ENCODE results near the gene PECR.

Gene PECR

DNA sequence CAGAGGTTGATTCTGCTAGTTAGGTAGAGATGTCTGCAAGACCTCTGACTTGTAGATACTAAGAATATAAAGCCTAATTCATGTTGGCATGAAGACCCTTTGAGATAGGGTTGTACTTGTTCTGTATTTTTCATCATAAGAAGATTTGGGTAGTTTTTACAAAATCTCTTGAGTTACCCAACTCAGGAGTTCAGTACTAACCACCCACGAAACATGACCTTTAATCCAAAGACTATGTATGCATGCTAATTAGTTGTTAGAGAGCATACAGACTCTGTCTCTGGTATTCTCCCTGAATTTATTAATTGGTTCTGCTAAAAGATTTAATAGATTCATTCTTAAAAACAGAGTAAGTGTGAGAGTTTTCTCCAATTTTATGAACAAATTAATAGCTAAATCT, 16.9 kb downstream of the PECR start:
- H3K9me3 ChIP-seq (ENCODE audit: control insufficient read depth, low read depth, low read length) = no peaks in the 10 kb centered on the region
- no peak overlapping the region for H3K9ac ChIP-seq (ENCODE audit: low read length)
- no peak overlapping the region for H3K27ac ChIP-seq (ENCODE audit: low read length)
- no peak overlapping the region for H3K4me3 ChIP-seq (ENCODE audit: low read length)
- peaks cover 3% of the 10 kb centered on the region for H3K4me1 ChIP-seq (ENCODE audit: control insufficient read depth, low read depth, low read length)
- H3K27me3 ChIP-seq (ENCODE audit: control insufficient read depth, insufficient read depth, low read length) = no peaks in the 10 kb centered on the region
- H3K36me3 ChIP-seq (ENCODE audit: control insufficient read depth, low read depth, low read length) = peaks cover 17% of the 10 kb centered on the region

DNA sequence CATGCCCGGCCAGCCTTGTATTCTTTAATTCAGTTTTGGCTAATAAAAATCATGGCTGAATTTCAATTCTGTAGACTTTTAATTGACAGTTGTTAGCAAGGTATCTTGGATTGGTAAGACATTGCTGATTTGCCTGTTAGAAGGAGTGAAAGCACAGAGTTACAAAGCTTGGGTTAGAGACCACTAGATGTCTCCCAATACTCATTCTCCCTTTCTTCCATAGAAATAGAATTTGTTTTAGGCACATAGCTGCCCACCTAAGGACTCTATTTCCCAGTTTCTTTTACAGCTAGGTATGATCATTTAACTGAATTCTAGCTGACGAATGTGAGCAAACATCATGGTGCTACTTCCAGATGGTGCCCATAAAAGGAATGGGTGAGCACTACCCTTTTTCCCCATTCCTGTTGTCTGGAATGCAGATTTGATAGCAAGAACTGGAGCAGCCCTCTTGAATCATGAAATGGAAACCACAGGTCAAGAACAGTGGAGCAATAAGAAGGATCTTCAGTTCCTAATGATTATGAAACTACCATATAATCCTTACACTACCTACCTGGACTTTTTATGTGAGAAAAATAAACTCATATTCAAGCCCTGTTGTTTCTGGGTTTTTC, 17.5 kb downstream of the PECR start:
- H3K27me3 ChIP-seq (ENCODE audit: control insufficient read depth, insufficient read depth, low read length) = no peaks in the 10 kb centered on the region
- H3K4me1 ChIP-seq (ENCODE audit: control insufficient read depth, low read depth, low read length) = peaks cover 3% of the 10 kb centered on the region
- H3K4me3 ChIP-seq (ENCODE audit: low read length) = no peak overlapping the region
- no peak overlapping the region for H3K27ac ChIP-seq (ENCODE audit: low read length)
- H3K9me3 ChIP-seq (ENCODE audit: control insufficient read depth, low read depth, low read length) = no peaks in the 10 kb centered on the region
- peaks cover 17% of the 10 kb centered on the region for H3K36me3 ChIP-seq (ENCODE audit: control insufficient read depth, low read depth, low read length)
- H3K9ac ChIP-seq (ENCODE audit: low read length) = no peak overlapping the region

DNA sequence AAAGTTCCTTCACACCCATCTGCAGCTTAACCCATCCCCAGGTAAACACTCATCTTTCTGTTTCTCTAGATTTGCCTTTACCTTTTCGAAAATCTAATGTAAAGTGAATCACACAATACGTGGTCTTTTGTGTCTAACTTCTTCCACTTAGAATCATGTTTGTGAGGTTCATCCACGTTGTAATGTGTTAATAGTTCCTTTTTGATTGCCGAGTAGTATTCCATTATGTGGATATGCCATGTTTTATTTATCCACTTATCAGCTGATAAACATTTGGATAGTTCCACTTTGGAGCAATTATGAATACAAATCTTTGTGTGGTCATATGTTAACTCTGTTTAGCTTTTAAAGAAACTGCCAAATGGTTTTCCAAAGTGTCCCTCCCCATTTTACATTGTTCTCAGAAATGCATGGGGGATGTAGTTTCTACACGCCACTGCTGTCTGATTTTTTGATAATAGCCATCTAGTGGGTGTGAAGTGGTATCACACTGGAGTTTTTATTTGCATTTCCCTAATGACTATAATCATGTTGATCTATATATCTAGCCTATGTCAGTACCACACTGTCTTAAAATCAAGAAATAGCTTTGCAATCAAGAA, 22.3 kb downstream of the PECR start:
- Histone ChIP-seq H3K4me1 (ENCODE audit: control insufficient read depth, low read depth, low read length) (no peaks in the 10 kb centered on the region), H3K27ac (ENCODE audit: low read length) (no peak overlapping the region), H3K9ac (ENCODE audit: low read length) (no peak overlapping the region), H3K27me3 (ENCODE audit: control insufficient read depth, insufficient read depth, low read length) (no peaks in the 10 kb centered on the region), H3K36me3 (ENCODE audit: control insufficient read depth, low read depth, low read length) (peaks cover 6% of the 10 kb centered on the region), H3K9me3 (ENCODE audit: control insufficient read depth, low read depth, low read length) (no peaks in the 10 kb centered on the region), H3K4me3 (ENCODE audit: low read length) (no peak overlapping the region)

DNA sequence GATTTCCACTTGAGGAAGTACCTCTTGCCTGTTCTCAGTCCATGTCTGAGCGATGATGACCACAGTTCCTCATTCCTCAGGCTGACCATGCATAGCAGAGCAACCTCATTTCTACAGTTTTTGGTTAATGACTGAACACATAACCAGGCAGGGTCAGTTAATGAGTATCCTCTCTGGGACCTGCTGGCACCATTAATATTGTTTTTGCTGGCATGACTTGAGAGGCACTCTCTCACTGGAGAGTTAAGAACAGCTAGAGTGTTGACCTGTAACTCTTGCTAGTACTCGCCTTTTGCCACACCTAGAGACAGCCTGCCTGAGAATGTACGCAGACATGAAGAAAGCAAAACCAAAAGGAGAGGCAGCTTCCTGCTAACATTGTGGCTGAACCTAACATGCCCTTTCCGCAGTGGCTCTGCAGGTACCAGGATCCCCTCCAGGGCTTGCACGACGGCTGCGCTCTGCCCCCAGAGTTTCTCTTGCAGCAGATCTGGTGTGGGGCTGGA, 23.9 kb downstream of the PECR start:
- Histone ChIP-seq H3K4me1 (ENCODE audit: control insufficient read depth, low read depth, low read length) (no peaks in the 10 kb centered on the region), H3K9ac (ENCODE audit: low read length) (no peak overlapping the region), H3K9me3 (ENCODE audit: control insufficient read depth, low read depth, low read length) (no peaks in the 10 kb centered on the region), H3K36me3 (ENCODE audit: control insufficient read depth, low read depth, low read length) (peaks cover 2% of the 10 kb centered on the region), H3K27ac (ENCODE audit: low read length) (no peak overlapping the region), H3K4me3 (ENCODE audit: low read length) (no peak overlapping the region), H3K27me3 (ENCODE audit: control insufficient read depth, insufficient read depth, low read length) (no peaks in the 10 kb centered on the region)

DNA sequence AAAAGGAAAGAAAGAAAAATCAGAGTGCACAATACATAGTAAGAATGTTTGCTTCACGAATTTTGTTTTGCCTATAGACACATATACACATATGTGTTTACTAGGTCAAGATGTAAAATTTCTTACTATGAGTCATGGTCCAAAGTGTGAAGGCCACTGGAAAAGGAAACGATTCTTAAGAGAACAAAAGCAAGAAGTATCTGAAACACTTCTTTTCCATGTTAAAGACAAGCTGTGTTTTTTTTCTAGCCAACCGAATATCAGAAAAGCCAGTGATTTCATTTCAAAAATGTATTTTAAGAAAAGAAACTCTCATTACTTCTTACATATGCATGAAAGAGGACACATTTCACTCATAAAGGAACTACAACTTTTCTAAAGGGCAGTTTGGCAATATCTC, 24.9 kb downstream of the PECR start:
- Histone ChIP-seq H3K27ac (ENCODE audit: low read length) (no peak overlapping the region), H3K4me1 (ENCODE audit: control insufficient read depth, low read depth, low read length) (peaks cover 5% of the 10 kb centered on the region), H3K4me3 (ENCODE audit: low read length) (no peak overlapping the region), H3K9me3 (ENCODE audit: control insufficient read depth, low read depth, low read length) (no peaks in the 10 kb centered on the region), H3K27me3 (ENCODE audit: control insufficient read depth, insufficient read depth, low read length) (no peaks in the 10 kb centered on the region), H3K9ac (ENCODE audit: low read length) (no peak overlapping the region), H3K36me3 (ENCODE audit: control insufficient read depth, low read depth, low read length) (no peaks in the 10 kb centered on the region)

DNA sequence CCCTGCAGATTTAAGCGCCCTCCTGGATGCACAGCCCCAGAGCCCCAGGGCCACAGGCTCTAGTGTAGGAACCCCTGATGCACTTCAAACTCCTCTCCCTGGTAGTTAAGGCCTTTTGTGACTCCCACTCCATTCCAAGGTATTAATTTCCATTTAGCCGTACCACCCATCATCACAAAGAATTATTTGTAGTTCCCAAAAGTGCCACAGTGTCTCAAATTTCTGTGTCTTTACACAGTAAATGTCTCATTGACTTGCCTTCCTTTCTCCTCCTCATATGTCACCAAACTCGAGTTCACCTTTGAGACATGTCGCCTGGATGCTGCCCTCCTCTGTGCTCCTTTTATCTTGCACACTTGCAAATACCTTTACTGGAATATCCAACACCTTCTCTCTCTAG, 25.9 kb downstream of the PECR start:
- Histone ChIP-seq H3K9ac (ENCODE audit: low read length) (no peak overlapping the region), H3K4me3 (ENCODE audit: low read length) (no peak overlapping the region), H3K36me3 (ENCODE audit: control insufficient read depth, low read depth, low read length) (no peaks in the 10 kb centered on the region), H3K4me1 (ENCODE audit: control insufficient read depth, low read depth, low read length) (peaks cover 9% of the 10 kb centered on the region), H3K27me3 (ENCODE audit: control insufficient read depth, insufficient read depth, low read length) (no peaks in the 10 kb centered on the region), H3K27ac (ENCODE audit: low read length) (no peak overlapping the region), H3K9me3 (ENCODE audit: control insufficient read depth, low read depth, low read length) (no peaks in the 10 kb centered on the region)

DNA sequence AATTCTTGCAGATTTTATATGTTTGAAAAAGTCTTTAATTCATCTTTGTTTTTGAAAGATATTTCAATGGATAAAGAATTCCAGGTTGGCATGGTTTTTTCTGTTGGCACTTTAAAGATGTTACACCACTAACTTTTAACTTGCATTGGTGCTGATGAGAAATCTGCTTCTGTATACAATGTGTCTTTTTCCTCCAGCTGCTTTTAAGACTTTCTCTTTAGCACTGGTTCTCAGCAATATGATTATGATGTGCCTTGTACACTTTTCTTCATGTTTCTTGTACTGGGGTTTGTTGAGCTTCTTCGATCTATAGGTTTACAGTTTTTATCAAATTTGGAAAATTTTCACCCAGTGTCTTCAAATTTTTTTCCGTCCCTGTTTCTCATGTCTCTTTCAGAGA, 29.2 kb downstream of the PECR start:
- H3K9me3 ChIP-seq (ENCODE audit: control insufficient read depth, low read depth, low read length) = no peaks in the 10 kb centered on the region
- H3K36me3 ChIP-seq (ENCODE audit: control insufficient read depth, low read depth, low read length) = no peaks in the 10 kb centered on the region
- no peaks in the 10 kb centered on the region for H3K27me3 ChIP-seq (ENCODE audit: control insufficient read depth, insufficient read depth, low read length)
- H3K9ac ChIP-seq (ENCODE audit: low read length) = no peak overlapping the region
- H3K4me1 ChIP-seq (ENCODE audit: control insufficient read depth, low read depth, low read length) = peaks cover 9% of the 10 kb centered on the region
- no peak overlapping the region for H3K4me3 ChIP-seq (ENCODE audit: low read length)
- no peak overlapping the region for H3K27ac ChIP-seq (ENCODE audit: low read length)

DNA sequence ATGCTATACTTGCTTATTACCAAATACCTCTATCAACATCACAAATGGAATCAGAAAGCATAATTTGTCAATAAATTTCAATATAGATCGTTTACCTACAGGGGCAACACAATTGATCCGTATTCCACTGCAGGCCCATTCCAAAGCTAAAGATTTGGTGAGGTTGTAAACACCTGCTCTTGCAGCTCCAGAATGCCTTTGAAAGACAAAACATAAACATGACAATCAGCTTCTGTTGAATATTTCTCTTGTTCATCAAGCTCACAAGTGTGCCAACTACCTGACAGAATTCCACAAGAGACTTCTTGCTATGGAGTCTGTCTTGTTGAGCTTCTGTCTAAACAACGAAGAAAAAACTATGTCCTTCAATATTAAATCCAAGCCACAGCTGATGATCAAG, 30.3 kb downstream of the PECR start:
- no peaks in the 10 kb centered on the region for H3K9me3 ChIP-seq (ENCODE audit: control insufficient read depth, low read depth, low read length)
- peak overlapping the region; percentile 33 for H3K4me3 ChIP-seq (ENCODE audit: low read length)
- no peak overlapping the region for H3K9ac ChIP-seq (ENCODE audit: low read length)
- no peak overlapping the region for H3K27ac ChIP-seq (ENCODE audit: low read length)
- H3K27me3 ChIP-seq (ENCODE audit: control insufficient read depth, insufficient read depth, low read length) = no peaks in the 10 kb centered on the region
- peaks cover 3% of the 10 kb centered on the region for H3K36me3 ChIP-seq (ENCODE audit: control insufficient read depth, low read depth, low read length)
- peaks cover 9% of the 10 kb centered on the region for H3K4me1 ChIP-seq (ENCODE audit: control insufficient read depth, low read depth, low read length)

DNA sequence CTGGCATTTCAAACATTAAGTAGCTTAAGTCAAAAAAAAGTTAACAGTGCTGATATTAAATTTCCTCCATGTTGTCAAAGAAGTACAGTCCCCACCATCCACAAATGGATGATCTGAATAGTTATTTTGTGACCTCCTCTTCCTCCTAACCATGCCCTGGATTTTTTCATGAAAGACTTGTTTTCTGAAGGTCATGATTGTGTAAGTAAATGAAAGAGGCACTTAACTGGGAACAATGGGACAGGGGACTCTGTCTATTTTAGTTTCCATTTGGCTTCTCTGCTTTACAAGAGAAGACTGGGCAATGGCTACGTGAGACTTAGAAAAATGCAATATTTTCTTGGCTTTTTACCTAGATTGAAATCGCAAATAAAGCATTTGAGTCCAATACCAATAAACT, 32.2 kb downstream of the PECR start:
- Histone ChIP-seq H3K9me3 (ENCODE audit: control insufficient read depth, low read depth, low read length) (no peaks in the 10 kb centered on the region), H3K4me3 (ENCODE audit: low read length) (no peak overlapping the region), H3K9ac (ENCODE audit: low read length) (no peak overlapping the region), H3K27me3 (ENCODE audit: control insufficient read depth, insufficient read depth, low read length) (no peaks in the 10 kb centered on the region), H3K4me1 (ENCODE audit: control insufficient read depth, low read depth, low read length) (peaks cover 9% of the 10 kb centered on the region), H3K27ac (ENCODE audit: low read length) (no peak overlapping the region), H3K36me3 (ENCODE audit: control insufficient read depth, low read depth, low read length) (peaks cover 3% of the 10 kb centered on the region)

DNA sequence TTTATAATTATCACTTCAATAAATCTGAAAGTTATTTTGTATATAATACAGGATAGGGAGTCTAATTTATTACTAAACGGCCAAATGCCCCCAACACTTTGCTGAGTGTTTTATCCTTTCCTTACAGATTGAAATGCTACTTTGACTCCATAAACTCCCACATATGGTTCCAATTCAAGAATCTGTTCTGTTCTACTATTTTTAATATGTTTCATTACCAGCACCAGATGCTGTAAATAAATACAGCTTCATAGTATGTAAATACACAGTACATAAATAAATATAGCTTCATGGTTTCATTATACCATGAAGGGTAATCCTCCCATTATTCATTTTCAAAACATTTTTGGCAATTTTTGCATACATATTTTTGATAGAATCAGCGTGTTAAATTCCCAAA, 34.2 kb downstream of the PECR start:
- Histone ChIP-seq H3K27ac (ENCODE audit: low read length) (no peak overlapping the region), H3K36me3 (ENCODE audit: control insufficient read depth, low read depth, low read length) (peaks cover 3% of the 10 kb centered on the region), H3K4me3 (ENCODE audit: low read length) (no peak overlapping the region), H3K4me1 (ENCODE audit: control insufficient read depth, low read depth, low read length) (peaks cover 9% of the 10 kb centered on the region), H3K9me3 (ENCODE audit: control insufficient read depth, low read depth, low read length) (no peaks in the 10 kb centered on the region), H3K9ac (ENCODE audit: low read length) (no peak overlapping the region), H3K27me3 (ENCODE audit: control insufficient read depth, insufficient read depth, low read length) (no peaks in the 10 kb centered on the region)

DNA sequence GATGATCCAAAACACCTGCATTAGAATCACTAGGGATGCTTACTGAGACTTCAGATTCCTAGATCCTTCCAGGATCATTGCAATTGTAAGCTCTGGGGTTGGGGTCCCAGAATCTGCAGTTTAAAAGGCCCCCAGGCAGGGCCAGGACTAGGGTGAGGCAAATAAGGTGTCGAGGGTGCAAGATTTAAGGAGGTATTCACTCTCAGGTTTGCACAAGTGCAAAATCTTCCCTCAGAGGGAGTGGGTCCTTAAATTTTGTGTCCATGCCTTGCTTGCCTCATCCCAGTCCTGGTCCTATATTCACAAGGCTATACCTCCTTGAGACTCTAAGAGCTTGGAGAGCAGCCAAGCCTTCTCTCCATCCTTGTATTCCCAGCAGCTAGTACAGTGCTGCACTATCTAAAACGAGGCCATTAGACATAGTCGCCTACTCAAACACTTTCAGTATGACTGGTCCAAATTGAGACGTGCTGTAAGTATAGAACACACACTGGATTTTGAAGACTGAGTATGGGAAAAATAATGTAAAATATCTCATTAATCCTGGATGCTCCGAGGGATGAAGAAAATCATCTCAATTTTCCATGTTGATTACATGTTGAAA, 36.6 kb downstream of the PECR start:
- no peaks in the 10 kb centered on the region for H3K27me3 ChIP-seq (ENCODE audit: control insufficient read depth, insufficient read depth, low read length)
- peaks cover 6% of the 10 kb centered on the region for H3K36me3 ChIP-seq (ENCODE audit: control insufficient read depth, low read depth, low read length)
- no peak overlapping the region for H3K4me3 ChIP-seq (ENCODE audit: low read length)
- H3K9ac ChIP-seq (ENCODE audit: low read length) = no peak overlapping the region
- no peaks in the 10 kb centered on the region for H3K9me3 ChIP-seq (ENCODE audit: control insufficient read depth, low read depth, low read length)
- H3K27ac ChIP-seq (ENCODE audit: low read length) = no peak overlapping the region
- no peaks in the 10 kb centered on the region for H3K4me1 ChIP-seq (ENCODE audit: control insufficient read depth, low read depth, low read length)

DNA sequence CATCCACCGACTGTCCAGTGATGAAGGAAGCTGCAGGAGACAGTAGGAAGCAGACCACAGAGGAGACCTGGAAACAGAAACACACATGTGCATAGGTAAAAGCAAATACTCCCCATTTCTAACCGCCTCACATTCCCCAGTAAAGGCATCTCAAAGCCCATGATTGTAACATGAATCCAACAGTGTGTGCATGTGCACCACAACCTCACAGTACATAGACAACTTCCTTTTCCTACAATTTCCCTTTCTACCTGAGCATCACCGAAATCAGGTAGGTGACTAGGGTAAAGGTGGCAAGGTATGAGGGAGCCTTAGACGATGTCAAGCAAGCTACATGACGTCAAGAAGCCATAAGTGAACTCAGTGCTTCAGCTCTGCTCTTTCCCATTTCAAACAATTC, 37.7 kb downstream of the PECR start:
- Histone ChIP-seq H3K36me3 (ENCODE audit: control insufficient read depth, low read depth, low read length) (peaks cover 6% of the 10 kb centered on the region), H3K27me3 (ENCODE audit: control insufficient read depth, insufficient read depth, low read length) (no peaks in the 10 kb centered on the region), H3K27ac (ENCODE audit: low read length) (no peak overlapping the region), H3K4me3 (ENCODE audit: low read length) (no peak overlapping the region), H3K9ac (ENCODE audit: low read length) (no peak overlapping the region), H3K4me1 (ENCODE audit: control insufficient read depth, low read depth, low read length) (no peaks in the 10 kb centered on the region), H3K9me3 (ENCODE audit: control insufficient read depth, low read depth, low read length) (no peaks in the 10 kb centered on the region)
